SK-N-SH (cell line): Measurements from ENCODE around the gene PKN2. TPM values are rescaled to one million over a fixed set of nuclear protein-coding genes. Genes with fewer than 3 reads are reported as not detected.

Experiments used
- CTCF ChIA-PET: fragments of 300-600, 350-600 bp; formaldehyde crosslinking; extraction: SDS; loops from one replicate; lab custom pipeline; 2021; lab: Yijun Ruan, JAX
- POLR2A ChIA-PET: fragments of 350-600 bp; sonication (Branson Sonifier 250); formaldehyde crosslinking; extraction: SDS; loops from one replicate; lab custom pipeline; 2020; ENCODE audit warnings: antibody characterized with exemption, inconsistent platforms; lab: Yijun Ruan, JAX
- DNase-seq: peaks from one replicate; pipeline ENCODE4 v3.0.0; 2012
- H2AFZ ChIP-seq: fragments of 200-600 bp; sonication (generic); 2 replicates; pipeline ENCODE4 v1.8.1; 2016; ENCODE audit warnings: antibody characterized with exemption, mild to moderate bottlenecking, low read depth
- H3F3A ChIP-seq: fragments of 200-600 bp; sonication (generic); replicated peaks from 2 replicates; pipeline ENCODE3; 2016; ENCODE audit warnings: antibody characterized with exemption, mild to moderate bottlenecking; ENCODE audit not compliant: insufficient read depth
- H3K27ac ChIP-seq, 2 experiments: fragments of 200-500 bp in 1 of 2; fragments of 200-600 bp in 1 of 2; sonication (Bioruptor generic) in 1 of 2; sonication (generic), shearing (Covaris generic) in 1 of 2; 2 replicates each; pipeline versions ENCODE4 v1.5.1 to v1.6.1; 2014 to 2016; ENCODE audit warnings: low read depth in 2 of 2, inconsistent platforms in 1 of 2, low read length in 1 of 2, mild to moderate bottlenecking in 1 of 2, mixed read lengths in 1 of 2
- H3K27me3 ChIP-seq: fragments of 200-600 bp; sonication (generic), shearing (Covaris generic); 2 replicates; pipeline ENCODE4 v1.6.1; 2016; ENCODE audit warnings: mixed run types; ENCODE audit not compliant: insufficient read depth
- H3K36me3 ChIP-seq, 2 experiments: fragments of 200-500 bp in 1 of 2; fragments of 200-600 bp in 1 of 2; sonication (Bioruptor generic) in 1 of 2; sonication (generic) in 1 of 2; replicated peaks in 1 of 2; 2 replicates each; pipeline versions ENCODE3 to v1.5.1; 2014 to 2016; ENCODE audit warnings: low read length in 1 of 2, mild to moderate bottlenecking in 1 of 2; ENCODE audit not compliant: insufficient read depth in 2 of 2, control insufficient read depth in 1 of 2
- H3K4me1 ChIP-seq, 2 experiments: fragments of 200-500 bp in 1 of 2; fragments of 200-600 bp in 1 of 2; sonication (Bioruptor generic) in 1 of 2; sonication (generic), shearing (Covaris generic) in 1 of 2; 2 replicates each; pipeline versions ENCODE4 v1.5.1 to v1.6.1; 2014 to 2016; ENCODE audit warnings: low read depth in 1 of 2, low read length in 1 of 2, mixed run types in 1 of 2; ENCODE audit not compliant: insufficient read depth in 2 of 2, control insufficient read depth in 1 of 2
- H3K4me2 ChIP-seq: fragments of 200-600 bp; sonication (generic), shearing (Covaris generic); 2 replicates; pipeline ENCODE4 v1.6.1; 2017; ENCODE audit warnings: mixed run types
- H3K4me3 ChIP-seq, 2 experiments: fragments of 200-500 bp in 1 of 2; fragments of 200-600 bp in 1 of 2; sonication (Bioruptor generic) in 1 of 2; sonication (generic), shearing (Covaris generic) in 1 of 2; 2 replicates each; pipeline versions ENCODE4 v1.5.1 to v1.8.1; 2014 to 2016; ENCODE audit warnings: low read depth in 2 of 2, inconsistent platforms in 1 of 2, low read length in 1 of 2, mild to moderate bottlenecking in 1 of 2, mixed read lengths in 1 of 2, moderate library complexity in 1 of 2
- H3K79me2 ChIP-seq: fragments of 200-600 bp; sonication (generic); 2 replicates; pipeline ENCODE4 v1.8.1; 2017; ENCODE audit warnings: mild to moderate bottlenecking; ENCODE audit not compliant: insufficient read depth
- H3K9ac ChIP-seq: fragments of 200-600 bp; sonication (generic); 2 replicates; pipeline ENCODE4 v1.6.1; 2017; ENCODE audit warnings: mixed run types
- H3K9me2 ChIP-seq: fragments of 200-600 bp; sonication (generic); 2 replicates; pipeline ENCODE4 v1.6.1; 2017; ENCODE audit warnings: mixed run types
- H3K9me3 ChIP-seq: fragments of 200-600 bp; sonication (generic); 2 replicates; pipeline ENCODE4 v1.6.1; 2017; ENCODE audit warnings: mixed run types, mild to moderate bottlenecking, moderate library complexity
- H4K20me1 ChIP-seq: fragments of 200-600 bp; sonication (generic); 2 replicates; pipeline ENCODE4 v1.6.1; 2017; ENCODE audit warnings: mild to moderate bottlenecking, mixed run types; ENCODE audit not compliant: insufficient read depth
- CHD2 ChIP-seq: fragments of 150-350 bp; IDR thresholded peaks from 2 replicates; pipeline ENCODE4 v1.6.1; 2018; ENCODE audit warnings: low read length; ENCODE audit not compliant: partially characterized antibody
- ELF1 ChIP-seq: IDR thresholded peaks from 2 replicates; pipeline ENCODE4 v1.4.0; 2012
- EP300 ChIP-seq, 2 experiments: IDR thresholded peaks; 2 replicates each; pipeline versions ENCODE4 v1.4.0 to v1.6.1; 2012; ENCODE audit warnings: borderline replicate concordance in 1 of 2, low read depth in 1 of 2, low read length in 1 of 2
- EZH2phosphoT487 ChIP-seq: fragments of 200-600 bp; sonication (generic); IDR thresholded peaks from 2 replicates; pipeline ENCODE4 v1.6.1; 2017; ENCODE audit warnings: low read depth, mixed run types, mild to moderate bottlenecking, antibody characterized with exemption, moderate library complexity, borderline replicate concordance
- FOSL2 ChIP-seq: IDR thresholded peaks from 2 replicates; pipeline ENCODE4 v1.4.0; 2012; ENCODE audit warnings: low read depth, mild to moderate bottlenecking, moderate library complexity, borderline replicate concordance
- JUND ChIP-seq: IDR thresholded peaks from 2 replicates; pipeline ENCODE4 v1.4.0; 2012
- MEF2A ChIP-seq: IDR thresholded peaks from 2 replicates; pipeline ENCODE4 v1.4.0; 2012; ENCODE audit warnings: low read depth, borderline replicate concordance
- MXI1 ChIP-seq: IDR thresholded peaks from 2 replicates; pipeline ENCODE4 v1.6.1; 2012; ENCODE audit warnings: mild to moderate bottlenecking, low read depth, low read length, improper control_type of control experiment
- NFIC ChIP-seq: IDR thresholded peaks from 2 replicates; pipeline ENCODE4 v1.4.0; 2012; ENCODE audit warnings: borderline replicate concordance
- NRF1 ChIP-seq: IDR thresholded peaks from 2 replicates; pipeline ENCODE4 v1.6.1; 2012; ENCODE audit warnings: low read depth, mild to moderate bottlenecking, low read length
- POLR2AphosphoS5 ChIP-seq: IDR thresholded peaks from 2 replicates; pipeline ENCODE4 v1.6.1; 2012; ENCODE audit warnings: low read depth, low read length
- RAD21 ChIP-seq: IDR thresholded peaks from 2 replicates; pipeline ENCODE4 v1.6.1; 2012; ENCODE audit warnings: mild to moderate bottlenecking, low read length
- RCOR1 ChIP-seq: fragments of 150-350 bp; IDR thresholded peaks from 2 replicates; pipeline ENCODE4 v1.6.1; 2017; ENCODE audit warnings: antibody characterized with exemption, low read length
- RFX5 ChIP-seq: IDR thresholded peaks from 2 replicates; pipeline ENCODE4 v1.6.1; 2012; ENCODE audit warnings: mild to moderate bottlenecking, improper control_type of control experiment, low read length
- SIN3A ChIP-seq: IDR thresholded peaks from 2 replicates; pipeline ENCODE4 v1.6.1; 2012; ENCODE audit warnings: low read depth, mild to moderate bottlenecking, low read length, moderate library complexity, borderline replicate concordance
- TAF1 ChIP-seq: IDR thresholded peaks from 2 replicates; pipeline ENCODE4 v1.6.1; 2012; ENCODE audit warnings: low read depth, mild to moderate bottlenecking, low read length, moderate library complexity, borderline replicate concordance
- YY1 ChIP-seq: IDR thresholded peaks from 2 replicates; pipeline ENCODE4 v1.4.0; 2012; ENCODE audit warnings: low read depth, mild to moderate bottlenecking
- WGBS: methylation state at CpG from one replicate; pipeline ENCODE4 v1.1.6; 2017; ENCODE audit warnings: low lambda C conversion rate; 5-methylcytosine and 5-hydroxymethylcytosine counted together
- polyA plus RNA-seq, 3 experiments: library from polyadenylated mRNA; depleted of rRNA; stranded (reverse); fragments of >200 nt; gene quantifications; 2 replicates each; pipeline ENCODE4 v1.2.3, GENCODE V29; 2012
- TF ChIP-seq, protein P1 (sequence below): IDR thresholded peaks from 2 replicates; pipeline ENCODE4; 2012
- TF ChIP-seq, protein P2 (sequence below): IDR thresholded peaks from 2 replicates; pipeline ENCODE4 v1.4.0; 2012; ENCODE audit warnings: low read depth
- TF ChIP-seq, protein P3 (sequence below): IDR thresholded peaks from 2 replicates; pipeline ENCODE4 v1.4.0; 2012; ENCODE audit warnings: low read depth, borderline replicate concordance
- TF ChIP-seq, protein P4 (sequence below): IDR thresholded peaks from 2 replicates; pipeline ENCODE4 v1.4.0; 2012; ENCODE audit warnings: low read depth, borderline replicate concordance
- TF ChIP-seq, protein P5 (sequence below): fragments of 150-350 bp; IDR thresholded peaks from 2 replicates; pipeline ENCODE4 v1.6.1; 2017; ENCODE audit warnings: antibody characterized with exemption, low read length, low read depth, borderline replicate concordance
- TF ChIP-seq, protein P6 (sequence below): fragments of 150-350 bp; IDR thresholded peaks from 2 replicates; pipeline ENCODE4 v1.6.1; 2016; ENCODE audit warnings: mild to moderate bottlenecking, low read depth, low read length

Gene PKN2
- polyA plus RNA-seq, 1 of the 3 experiments (the other 2 are of a cell fraction), result 6.8 TPM

DNA sequence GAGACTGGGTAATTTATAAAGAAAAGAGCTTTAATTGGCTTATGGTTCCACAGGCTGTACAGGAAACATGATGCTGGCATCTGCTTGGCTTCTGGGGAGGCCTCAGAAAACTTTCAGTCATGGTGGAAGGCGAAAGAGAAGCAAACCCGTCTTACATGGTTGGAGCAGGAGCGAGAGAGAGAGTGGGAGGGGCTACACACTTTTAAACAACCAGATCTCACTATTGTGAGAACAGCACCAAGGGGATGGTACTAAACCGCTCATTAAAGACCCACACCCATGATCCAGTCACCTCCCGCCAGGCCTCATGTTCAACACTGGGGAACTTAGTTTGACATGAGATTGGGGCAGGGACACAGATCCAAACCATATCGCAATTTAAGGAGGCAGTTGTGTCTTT lies 69.4 kb downstream of the PKN2 start (continued):
- TF ChIP-seq RCOR1, result no peak
- TF ChIP-seq RAD21, result no peak
- TF ChIP-seq, protein P1, sequence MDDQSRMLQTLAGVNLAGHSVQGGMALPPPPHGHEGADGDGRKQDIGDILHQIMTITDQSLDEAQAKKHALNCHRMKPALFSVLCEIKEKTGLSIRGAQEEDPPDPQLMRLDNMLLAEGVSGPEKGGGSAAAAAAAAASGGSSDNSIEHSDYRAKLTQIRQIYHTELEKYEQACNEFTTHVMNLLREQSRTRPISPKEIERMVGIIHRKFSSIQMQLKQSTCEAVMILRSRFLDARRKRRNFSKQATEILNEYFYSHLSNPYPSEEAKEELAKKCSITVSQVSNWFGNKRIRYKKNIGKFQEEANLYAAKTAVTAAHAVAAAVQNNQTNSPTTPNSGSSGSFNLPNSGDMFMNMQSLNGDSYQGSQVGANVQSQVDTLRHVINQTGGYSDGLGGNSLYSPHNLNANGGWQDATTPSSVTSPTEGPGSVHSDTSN, result no peak

DNA sequence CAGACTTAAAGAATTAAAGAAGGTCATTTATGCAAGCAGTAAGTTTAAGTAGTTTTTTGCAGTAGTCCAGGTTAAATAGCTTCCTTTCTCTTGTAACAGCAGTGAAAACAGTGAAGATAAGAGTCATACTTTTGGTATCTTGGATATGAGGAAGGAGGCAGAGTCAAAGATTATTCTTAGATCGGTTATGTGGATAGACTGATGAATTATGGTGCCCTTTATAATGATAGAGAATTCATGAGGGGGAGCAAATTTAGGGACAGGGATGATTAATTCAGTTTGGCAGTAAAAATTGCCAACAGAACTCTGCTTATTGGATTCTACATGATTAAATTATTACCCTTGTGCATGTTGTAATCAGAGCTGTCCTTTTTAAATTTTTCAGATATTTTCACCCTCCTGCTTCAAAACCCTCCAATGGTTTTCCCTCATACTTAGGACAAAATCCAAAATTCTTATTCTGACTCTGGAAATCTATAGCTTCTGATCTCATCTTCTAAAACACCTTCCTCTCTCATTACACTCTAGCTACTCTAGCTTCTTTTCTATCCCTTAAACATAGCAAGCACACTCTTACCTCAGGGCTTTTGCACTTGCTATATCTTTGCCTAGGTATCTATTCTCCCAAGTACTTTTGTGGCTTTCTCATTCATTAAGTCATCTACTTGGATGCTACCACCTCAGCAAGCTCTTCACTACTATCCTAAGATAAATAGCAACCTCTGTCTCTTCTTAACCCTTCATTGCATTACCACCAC lies 79.8 kb downstream of the PKN2 start:
- Histone ChIP-seq H4K20me1 (0 out of 2 replicates have a peak, but pooled peaks cover 17% of the 10 kb centered on the region), H3F3A (peaks cover 19% of the 10 kb centered on the region), H3K4me2 (peak overlapping the region; percentile 41; the same call in 1 of the 2 replicates), H3K27me3 (no peaks in the 10 kb centered on the region), H3K9me3 (no peaks in the 10 kb centered on the region), H2AFZ (no peak overlapping the region), H3K9me2 (no peaks in the 10 kb centered on the region), H3K9ac (no peak overlapping the region), H3K36me3 (peaks cover 2 to 14% of the 10 kb centered on the region in 2 experiments), H3K27ac (peak overlapping the region in 1 of 2 experiments; percentile 62; a peak in 3 of 4 replicates), H3K4me1 (peaks cover 0 to 18% of the 10 kb centered on the region in 2 experiments; a peak in 2 of 4 replicates), H3K79me2 (peaks cover 36% of the 10 kb centered on the region), H3K4me3 (peak overlapping the region in 1 of 2 experiments; percentile 16; a peak in 1 of 4 replicates)
- CTCF ChIA-PET, result interaction anchor here (1.2 kb wide), 1 partner anchor 347 kb away, joined by 3 read pairs; no protein-coding TSS in a partner anchor
- WGBS, result 0% methylated on average over 1 of the region's 1 CpG
- no peak for DNase-seq
- POLR2A ChIA-PET, result no interaction called here
- TF ChIP-seq POLR2AphosphoS5, result no peak; the same call in 1 of the 2 replicates
- no peak for TF ChIP-seq SIN3A
- TF ChIP-seq, protein P2, sequence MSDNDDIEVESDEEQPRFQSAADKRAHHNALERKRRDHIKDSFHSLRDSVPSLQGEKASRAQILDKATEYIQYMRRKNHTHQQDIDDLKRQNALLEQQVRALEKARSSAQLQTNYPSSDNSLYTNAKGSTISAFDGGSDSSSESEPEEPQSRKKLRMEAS, result no peak
- no peak for TF ChIP-seq EZH2phosphoT487
- peak; percentile 35; the same call in 1 of the 2 replicates for TF ChIP-seq MEF2A
- TF ChIP-seq YY1, result no peak
- TF ChIP-seq CHD2, result no peak
- peak; percentile 48; the same call in 1 of the 2 replicates for TF ChIP-seq FOSL2
- TF ChIP-seq MXI1, result no peak
- peak in 1 of 2 experiments; percentile 55; a peak in 1 of 4 replicates for TF ChIP-seq EP300 (IDR thresholded peaks at IDR 0.05; ENCODE audit: borderline replicate concordance in 1 of 2, low read depth in 1 of 2, low read length in 1 of 2)
- TF ChIP-seq RFX5, result no peak
- TF ChIP-seq ELF1, result peak; percentile 62; the same call in 1 of the 2 replicates
- TF ChIP-seq, protein P3, sequence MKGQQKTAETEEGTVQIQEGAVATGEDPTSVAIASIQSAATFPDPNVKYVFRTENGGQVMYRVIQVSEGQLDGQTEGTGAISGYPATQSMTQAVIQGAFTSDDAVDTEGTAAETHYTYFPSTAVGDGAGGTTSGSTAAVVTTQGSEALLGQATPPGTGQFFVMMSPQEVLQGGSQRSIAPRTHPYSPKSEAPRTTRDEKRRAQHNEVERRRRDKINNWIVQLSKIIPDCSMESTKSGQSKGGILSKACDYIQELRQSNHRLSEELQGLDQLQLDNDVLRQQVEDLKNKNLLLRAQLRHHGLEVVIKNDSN, result no peak
- TF ChIP-seq NFIC, result no peak; the same call in 1 of the 2 replicates
- TF ChIP-seq, protein P4, sequence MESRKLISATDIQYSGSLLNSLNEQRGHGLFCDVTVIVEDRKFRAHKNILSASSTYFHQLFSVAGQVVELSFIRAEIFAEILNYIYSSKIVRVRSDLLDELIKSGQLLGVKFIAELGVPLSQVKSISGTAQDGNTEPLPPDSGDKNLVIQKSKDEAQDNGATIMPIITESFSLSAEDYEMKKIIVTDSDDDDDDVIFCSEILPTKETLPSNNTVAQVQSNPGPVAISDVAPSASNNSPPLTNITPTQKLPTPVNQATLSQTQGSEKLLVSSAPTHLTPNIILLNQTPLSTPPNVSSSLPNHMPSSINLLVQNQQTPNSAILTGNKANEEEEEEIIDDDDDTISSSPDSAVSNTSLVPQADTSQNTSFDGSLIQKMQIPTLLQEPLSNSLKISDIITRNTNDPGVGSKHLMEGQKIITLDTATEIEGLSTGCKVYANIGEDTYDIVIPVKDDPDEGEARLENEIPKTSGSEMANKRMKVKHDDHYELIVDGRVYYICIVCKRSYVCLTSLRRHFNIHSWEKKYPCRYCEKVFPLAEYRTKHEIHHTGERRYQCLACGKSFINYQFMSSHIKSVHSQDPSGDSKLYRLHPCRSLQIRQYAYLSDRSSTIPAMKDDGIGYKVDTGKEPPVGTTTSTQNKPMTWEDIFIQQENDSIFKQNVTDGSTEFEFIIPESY, result no peak
- no peak for TF ChIP-seq TAF1
- TF ChIP-seq, protein P5, sequence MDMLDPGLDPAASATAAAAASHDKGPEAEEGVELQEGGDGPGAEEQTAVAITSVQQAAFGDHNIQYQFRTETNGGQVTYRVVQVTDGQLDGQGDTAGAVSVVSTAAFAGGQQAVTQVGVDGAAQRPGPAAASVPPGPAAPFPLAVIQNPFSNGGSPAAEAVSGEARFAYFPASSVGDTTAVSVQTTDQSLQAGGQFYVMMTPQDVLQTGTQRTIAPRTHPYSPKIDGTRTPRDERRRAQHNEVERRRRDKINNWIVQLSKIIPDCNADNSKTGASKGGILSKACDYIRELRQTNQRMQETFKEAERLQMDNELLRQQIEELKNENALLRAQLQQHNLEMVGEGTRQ, result no peak
- no peak for TF ChIP-seq NRF1
- peak; percentile 53 for TF ChIP-seq JUND
- TF ChIP-seq RCOR1, result no peak
- TF ChIP-seq, protein P6, sequence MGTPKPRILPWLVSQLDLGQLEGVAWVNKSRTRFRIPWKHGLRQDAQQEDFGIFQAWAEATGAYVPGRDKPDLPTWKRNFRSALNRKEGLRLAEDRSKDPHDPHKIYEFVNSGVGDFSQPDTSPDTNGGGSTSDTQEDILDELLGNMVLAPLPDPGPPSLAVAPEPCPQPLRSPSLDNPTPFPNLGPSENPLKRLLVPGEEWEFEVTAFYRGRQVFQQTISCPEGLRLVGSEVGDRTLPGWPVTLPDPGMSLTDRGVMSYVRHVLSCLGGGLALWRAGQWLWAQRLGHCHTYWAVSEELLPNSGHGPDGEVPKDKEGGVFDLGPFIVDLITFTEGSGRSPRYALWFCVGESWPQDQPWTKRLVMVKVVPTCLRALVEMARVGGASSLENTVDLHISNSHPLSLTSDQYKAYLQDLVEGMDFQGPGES, result no peak
